Ovary (tissue), 3 donors: Measurements from ENCODE around the gene STX4.

Experiments
- CTCF ChIP-seq, 3 donors: fragments of 450-650 bp in 2 of 3; fragments of 200-600 bp in 1 of 3; IDR thresholded peaks; one replicate each; pipeline versions ENCODE4 v1.5.1 to v1.8.0; 2016 to 2022; ENCODE audit warnings: antibody characterized with exemption in 3 of 3, mild to moderate bottlenecking in 1 of 3
- POLR2A ChIP-seq: fragments of 450-650 bp; IDR thresholded peaks from one replicate; pipeline ENCODE4 v1.6.1; 2017; ENCODE audit warnings: antibody characterized with exemption, mild to moderate bottlenecking, moderate library complexity
- donor health status: DM: no; HTN: no; CAD: no.

DNA sequence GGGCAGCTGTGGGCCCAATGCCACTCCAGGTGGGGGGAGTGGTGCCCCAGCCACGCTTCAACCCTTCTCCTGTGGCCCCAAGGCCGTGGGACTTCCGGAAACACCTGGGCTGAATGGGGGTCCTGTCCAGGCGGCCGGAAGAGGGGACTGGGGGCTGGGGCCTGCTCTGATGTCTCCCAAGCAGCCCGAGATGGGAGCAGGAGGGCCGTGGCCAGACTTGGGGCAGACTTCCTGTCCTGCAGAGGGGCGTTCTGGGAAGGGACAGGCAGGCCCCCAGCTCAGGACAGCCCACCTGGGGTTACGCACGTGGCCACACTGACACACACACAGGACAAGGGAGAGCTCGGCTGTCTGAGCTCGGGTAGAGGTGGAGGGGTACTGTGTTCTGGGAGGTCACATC, 43.3 kb upstream of the STX4 start:
- TF ChIP-seq CTCF (IDR thresholded peaks at IDR 0.05): no peak
- TF ChIP-seq POLR2A: no peak
